ENCODE results near the gene CD63.
"Not testable (repeated sequence)": the region's sequence is repeated elsewhere in the genome, so short reads cannot be mapped to it uniquely, and the experiment has no call there.

The CD63 gene

GRCh38 chr12:55760663-55761062, 31.9 kb upstream of the CD63 start:
- FAIRE-seq = no peak
- no peak for DNase-seq (ENCODE audit: insufficient read length, low spot score)
- no peak for TF ChIP-seq CTCF (IDR thresholded peaks at IDR 0.05; ENCODE audit: insufficient read depth, missing control alignments)

DNA sequence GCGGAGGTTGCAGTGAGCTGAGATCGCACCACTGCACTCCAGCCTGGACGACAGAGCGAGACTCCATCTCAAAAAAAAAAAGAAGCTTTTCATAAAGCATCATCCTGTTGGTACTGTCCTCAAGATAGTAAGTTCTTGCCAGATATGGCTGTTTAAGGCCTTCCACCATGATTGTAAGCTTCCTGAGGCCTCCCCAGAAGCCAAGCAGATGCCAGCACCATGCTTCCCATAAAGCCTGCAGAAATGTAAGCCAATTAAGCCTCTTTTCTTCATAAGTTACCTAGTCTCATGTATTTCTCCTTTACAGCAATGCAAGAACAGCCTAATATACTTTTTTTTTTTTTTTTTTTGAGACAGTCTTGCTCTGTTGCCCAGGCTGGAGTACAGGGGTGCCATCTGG, 29.8 kb upstream of the CD63 start:
- DNase-seq (ENCODE audit: insufficient read length, low spot score); FAIRE-seq: not testable (repeated sequence)

GRCh38 chr12:55757701-55758100, 28.9 kb upstream of the CD63 start:
- no peak for FAIRE-seq

GRCh38 chr12:55755246-55755645, 26.4 kb upstream of the CD63 start:
- FAIRE-seq (no peak), DNase-seq (ENCODE audit: insufficient read length, low spot score) (no peak)
- no peak for TF ChIP-seq CTCF (IDR thresholded peaks at IDR 0.05; ENCODE audit: insufficient read depth, missing control alignments)

More at GRCh38 chr12:55757701-55758100, 28.9 kb upstream of the CD63 start:
- no peak for DNase-seq (ENCODE audit: insufficient read length, low spot score)
- TF ChIP-seq CTCF (IDR thresholded peaks at IDR 0.05; ENCODE audit: insufficient read depth, missing control alignments) = no peak

DNA sequence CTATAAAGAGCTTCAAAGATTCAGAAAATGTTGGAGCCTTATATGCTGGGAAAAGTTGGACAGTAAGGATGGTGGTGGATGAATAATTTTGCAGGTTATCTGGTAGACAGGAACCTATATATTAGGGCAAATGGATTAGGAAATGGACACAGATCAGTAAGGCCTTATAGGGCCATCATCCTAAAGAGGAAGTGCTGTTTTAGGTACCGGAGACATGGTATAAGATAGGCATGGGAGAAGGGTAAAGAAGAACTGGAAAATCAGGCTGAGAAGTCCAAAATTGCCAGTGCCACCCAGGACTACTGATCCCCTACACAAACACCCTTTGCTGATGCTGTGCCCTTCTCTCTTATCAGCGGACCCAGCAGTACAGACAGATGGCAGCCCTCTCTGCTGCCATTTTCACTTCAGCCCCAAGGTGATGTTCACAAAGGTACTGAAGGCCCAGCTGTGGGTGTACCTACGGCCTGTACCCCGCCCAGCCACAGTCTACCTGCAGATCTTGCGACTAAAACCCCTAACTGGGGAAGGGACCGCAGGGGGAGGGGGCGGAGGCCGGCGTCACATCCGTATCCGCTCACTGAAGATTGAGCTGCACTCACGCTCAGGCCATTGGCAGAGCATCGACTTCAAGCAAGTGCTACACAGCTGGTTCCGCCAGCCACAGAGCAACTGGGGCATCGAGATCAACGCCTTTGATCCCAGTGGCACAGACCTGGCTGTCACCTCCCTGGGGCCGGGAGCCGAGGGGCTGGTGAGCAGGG, 19.6 kb upstream of the CD63 start:
- FAIRE-seq = no peak
- no peak for TF ChIP-seq CTCF (IDR thresholded peaks at IDR 0.05; ENCODE audit: insufficient read depth, missing control alignments)
- DNase-seq (ENCODE audit: insufficient read length, low spot score) = no peak

DNA sequence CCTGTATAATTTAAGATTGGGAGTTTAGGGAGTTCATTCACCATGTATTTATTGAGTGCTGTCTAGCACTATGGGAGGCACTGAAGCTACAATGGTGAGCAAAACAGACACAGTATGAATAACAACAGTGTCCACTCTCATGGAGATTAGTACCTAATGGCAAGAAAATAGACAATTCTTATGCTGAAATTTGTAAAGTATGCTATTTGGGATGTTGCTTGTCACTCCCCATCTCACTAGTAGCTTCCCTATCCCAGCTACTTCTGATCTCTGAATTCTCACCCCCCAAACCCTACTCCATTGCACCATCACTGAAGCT, 18.1 kb upstream of the CD63 start:
- DNase-seq (ENCODE audit: insufficient read length, low spot score) (no peak), FAIRE-seq (no peak)
- TF ChIP-seq CTCF (IDR thresholded peaks at IDR 0.05; ENCODE audit: insufficient read depth, missing control alignments) = no peak

GRCh38 chr12:55746174-55746912, 17.5 kb upstream of the CD63 start:
- no peak for TF ChIP-seq CTCF (IDR thresholded peaks at IDR 0.05; ENCODE audit: insufficient read depth, missing control alignments)
- DNase-seq (ENCODE audit: insufficient read length, low spot score) (no peak), FAIRE-seq (no peak)

All from D721Med (cell line).